ENCODE measurements around the gene FAM120AOS.

DNA sequence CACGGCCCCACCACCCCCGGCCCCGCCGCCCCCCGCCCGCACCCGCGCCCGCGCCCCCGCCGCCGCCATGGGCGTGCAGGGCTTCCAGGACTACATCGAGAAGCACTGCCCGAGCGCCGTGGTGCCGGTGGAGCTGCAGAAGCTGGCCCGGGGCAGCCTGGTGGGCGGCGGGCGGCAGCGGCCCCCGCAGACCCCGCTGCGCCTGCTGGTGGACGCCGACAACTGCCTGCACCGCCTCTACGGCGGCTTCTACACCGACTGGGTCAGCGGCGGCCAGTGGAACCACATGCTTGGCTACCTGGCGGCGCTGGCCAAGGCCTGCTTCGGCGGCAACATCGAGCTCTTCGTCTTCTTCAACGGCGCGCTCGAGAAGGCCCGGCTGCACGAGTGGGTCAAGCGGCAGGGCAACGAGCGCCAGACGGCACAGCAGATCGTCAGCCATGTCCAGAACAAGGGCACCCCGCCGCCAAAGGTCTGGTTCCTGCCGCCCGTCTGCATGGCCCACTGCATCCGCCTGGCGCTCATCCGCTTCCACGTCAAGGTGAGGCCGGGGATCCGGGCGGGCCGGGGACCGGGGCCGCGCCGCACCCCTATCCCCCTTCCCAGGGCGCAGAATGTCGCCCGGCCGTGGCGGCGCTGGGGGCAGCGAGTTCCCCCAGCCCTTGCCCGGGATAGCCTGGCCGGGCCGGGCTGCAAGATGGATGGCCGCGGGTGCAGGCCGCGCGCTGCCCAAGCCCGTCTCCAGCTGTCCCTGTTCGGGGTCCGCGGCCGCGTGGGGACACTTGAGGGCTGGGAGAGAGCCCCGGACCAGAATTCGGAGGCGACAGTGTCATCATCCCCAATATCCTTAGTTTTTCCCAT, 1.3 kb downstream of the FAM120AOS start:
- TF ChIP-seq CTCF (tag by site-specific recombination; IDR thresholded peaks at IDR 0.05) (peak; percentile 61), ZBTB48 (tag by site-specific recombination; IDR thresholded peaks at IDR 0.05) (no peak), KLF1 (tag by site-specific recombination; IDR thresholded peaks at IDR 0.05) (no peak)
- TF ChIP-seq, protein P1, sequence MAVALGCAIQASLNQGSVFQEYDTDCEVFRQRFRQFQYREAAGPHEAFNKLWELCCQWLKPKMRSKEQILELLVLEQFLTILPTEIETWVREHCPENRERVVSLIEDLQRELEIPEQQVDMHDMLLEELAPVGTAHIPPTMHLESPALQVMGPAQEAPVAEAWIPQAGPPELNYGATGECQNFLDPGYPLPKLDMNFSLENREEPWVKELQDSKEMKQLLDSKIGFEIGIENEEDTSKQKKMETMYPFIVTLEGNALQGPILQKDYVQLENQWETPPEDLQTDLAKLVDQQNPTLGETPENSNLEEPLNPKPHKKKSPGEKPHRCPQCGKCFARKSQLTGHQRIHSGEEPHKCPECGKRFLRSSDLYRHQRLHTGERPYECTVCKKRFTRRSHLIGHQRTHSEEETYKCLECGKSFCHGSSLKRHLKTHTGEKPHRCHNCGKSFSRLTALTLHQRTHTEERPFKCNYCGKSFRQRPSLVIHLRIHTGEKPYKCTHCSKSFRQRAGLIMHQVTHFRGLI (tag by site-specific recombination; IDR thresholded peaks at IDR 0.05), result no peak
- TF ChIP-seq, protein P2, sequence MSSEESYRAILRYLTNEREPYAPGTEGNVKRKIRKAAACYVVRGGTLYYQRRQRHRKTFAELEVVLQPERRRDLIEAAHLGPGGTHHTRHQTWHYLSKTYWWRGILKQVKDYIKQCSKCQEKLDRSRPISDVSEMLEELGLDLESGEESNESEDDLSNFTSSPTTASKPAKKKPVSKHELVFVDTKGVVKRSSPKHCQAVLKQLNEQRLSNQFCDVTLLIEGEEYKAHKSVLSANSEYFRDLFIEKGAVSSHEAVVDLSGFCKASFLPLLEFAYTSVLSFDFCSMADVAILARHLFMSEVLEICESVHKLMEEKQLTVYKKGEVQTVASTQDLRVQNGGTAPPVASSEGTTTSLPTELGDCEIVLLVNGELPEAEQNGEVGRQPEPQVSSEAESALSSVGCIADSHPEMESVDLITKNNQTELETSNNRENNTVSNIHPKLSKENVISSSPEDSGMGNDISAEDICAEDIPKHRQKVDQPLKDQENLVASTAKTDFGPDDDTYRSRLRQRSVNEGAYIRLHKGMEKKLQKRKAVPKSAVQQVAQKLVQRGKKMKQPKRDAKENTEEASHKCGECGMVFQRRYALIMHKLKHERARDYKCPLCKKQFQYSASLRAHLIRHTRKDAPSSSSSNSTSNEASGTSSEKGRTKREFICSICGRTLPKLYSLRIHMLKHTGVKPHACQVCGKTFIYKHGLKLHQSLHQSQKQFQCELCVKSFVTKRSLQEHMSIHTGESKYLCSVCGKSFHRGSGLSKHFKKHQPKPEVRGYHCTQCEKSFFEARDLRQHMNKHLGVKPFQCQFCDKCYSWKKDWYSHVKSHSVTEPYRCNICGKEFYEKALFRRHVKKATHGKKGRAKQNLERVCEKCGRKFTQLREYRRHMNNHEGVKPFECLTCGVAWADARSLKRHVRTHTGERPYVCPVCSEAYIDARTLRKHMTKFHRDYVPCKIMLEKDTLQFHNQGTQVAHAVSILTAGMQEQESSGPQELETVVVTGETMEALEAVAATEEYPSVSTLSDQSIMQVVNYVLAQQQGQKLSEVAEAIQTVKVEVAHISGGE (tag by site-specific recombination; conservative IDR thresholded peaks at IDR 0.05; ENCODE audit: low read depth), result no peak

Data from HEK293 (cell line).